Measurements from ENCODE around the gene REPIN1.

REPIN1 gene

DNA sequence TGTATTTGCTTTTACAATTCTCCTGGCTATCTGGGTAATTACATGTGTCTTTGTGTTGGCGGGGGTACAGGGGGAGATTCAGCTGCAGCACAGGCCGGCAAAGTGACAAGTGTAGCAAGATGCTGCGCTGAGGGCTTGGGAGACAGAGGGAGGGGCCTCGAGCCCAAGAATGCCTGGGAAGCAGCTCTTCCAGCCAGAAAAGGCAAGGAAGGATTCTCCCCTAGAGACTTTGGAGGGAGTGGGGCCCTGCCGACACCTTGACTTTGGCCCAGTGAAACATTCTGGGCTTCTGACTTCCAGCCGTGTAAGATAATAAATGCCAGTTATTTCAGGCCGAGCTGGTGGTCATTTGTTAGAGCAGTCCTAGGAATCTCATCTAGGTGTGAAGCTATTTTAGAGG lies 7.2 kb upstream of the REPIN1 start:
- no peak for DNase-seq (ENCODE audit: low spot score)
- no peak for TF ChIP-seq CTCF (IDR thresholded peaks at IDR 0.05; ENCODE audit: extremely low read depth, missing control alignments)

DNA sequence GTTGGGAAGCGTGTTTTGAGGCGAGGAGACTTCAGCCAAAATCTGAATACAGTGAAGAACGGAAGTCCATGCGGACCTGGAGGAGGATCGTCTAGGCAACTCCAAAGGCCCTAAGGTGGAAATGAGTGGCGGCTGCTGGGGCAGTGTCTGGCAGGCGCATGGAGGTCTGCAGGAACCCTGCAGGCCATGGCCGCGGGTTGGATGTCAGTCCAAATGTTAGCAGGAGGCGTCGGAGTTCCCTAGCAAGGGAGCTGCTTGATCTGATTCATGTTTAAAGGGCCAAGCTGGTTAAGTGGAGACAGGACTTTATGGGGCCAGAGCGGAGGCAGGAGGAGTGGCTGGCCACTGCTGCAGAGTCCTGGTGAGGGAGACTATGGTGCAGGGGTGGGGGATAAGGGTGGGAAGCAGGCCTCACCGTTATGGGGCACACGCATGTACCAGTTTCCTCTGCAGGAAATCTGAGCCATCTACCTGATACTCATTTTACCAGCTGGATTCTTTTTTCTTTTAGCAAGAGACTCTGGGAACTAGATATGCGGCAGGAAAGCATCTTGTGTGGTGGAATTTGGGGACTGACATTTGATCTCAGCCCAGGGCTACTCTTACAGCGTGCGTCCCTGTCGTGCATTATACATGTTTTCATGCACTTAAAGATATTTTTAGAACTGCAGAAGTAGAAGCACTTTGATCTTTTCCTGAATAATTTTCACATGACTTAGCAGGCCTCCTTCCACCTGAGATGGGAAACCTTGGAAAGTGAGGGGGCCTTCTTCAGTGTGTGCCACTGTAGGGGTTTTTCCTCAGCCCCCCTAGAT lies 6.6 kb upstream of the REPIN1 start:
- DNase-seq (ENCODE audit: low spot score), result no peak
- no peak for TF ChIP-seq CTCF (IDR thresholded peaks at IDR 0.05; ENCODE audit: extremely low read depth, missing control alignments)

GRCh38 chr7:150363370-150363769 lies 5.3 kb upstream of the REPIN1 start:
- TF ChIP-seq CTCF (IDR thresholded peaks at IDR 0.05; ENCODE audit: extremely low read depth, missing control alignments), result no peak
- no peak for DNase-seq (ENCODE audit: low spot score)

DNA sequence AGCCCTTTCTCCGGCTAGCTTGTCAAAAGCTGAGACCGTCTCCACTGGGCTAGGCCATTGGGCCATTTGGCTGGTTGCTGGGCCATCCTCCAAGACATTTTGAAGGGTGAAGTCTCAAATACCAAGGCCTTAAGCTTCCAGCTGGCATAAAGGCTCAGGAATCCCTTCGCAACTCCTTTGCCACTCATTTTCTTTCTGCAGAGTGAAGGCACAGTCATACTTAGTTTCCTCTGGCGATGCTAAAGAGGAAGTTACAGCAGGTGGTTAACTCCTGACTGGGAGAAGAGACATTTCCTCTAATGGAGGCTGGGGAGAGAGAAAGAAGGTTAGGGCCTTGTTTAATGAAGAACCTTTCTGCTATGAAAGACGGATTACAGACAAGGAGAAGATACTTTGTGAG lies 4.8 kb upstream of the REPIN1 start:
- no peak for TF ChIP-seq CTCF (IDR thresholded peaks at IDR 0.05; ENCODE audit: extremely low read depth, missing control alignments)

DNA sequence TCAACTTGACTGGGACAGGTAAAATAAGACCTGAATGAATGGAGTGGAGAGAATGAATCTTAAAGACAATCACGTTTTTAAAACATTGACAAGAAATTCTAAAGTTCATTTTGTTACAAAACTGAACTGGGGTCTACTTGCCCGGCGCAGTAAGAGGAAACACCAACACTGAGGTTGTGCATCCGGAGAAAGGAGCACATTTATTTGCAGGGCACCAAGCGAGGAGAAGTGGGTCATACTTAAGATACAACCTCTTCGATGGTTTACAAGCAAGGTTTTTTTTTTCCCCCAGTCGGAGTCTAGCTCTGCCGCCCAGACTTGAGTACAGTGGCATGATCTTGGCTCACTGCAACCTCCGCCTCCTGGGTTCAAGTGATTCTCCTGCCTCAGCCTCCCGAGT lies 3.4 kb upstream of the REPIN1 start:
- TF ChIP-seq CTCF (IDR thresholded peaks at IDR 0.05; ENCODE audit: extremely low read depth, missing control alignments), result no peak
- DNase-seq (ENCODE audit: low spot score), result no peak

More for the DNA sequence above, 4.8 kb upstream of the REPIN1 start:
- peak; percentile 62 for DNase-seq (ENCODE audit: low spot score)

DNA sequence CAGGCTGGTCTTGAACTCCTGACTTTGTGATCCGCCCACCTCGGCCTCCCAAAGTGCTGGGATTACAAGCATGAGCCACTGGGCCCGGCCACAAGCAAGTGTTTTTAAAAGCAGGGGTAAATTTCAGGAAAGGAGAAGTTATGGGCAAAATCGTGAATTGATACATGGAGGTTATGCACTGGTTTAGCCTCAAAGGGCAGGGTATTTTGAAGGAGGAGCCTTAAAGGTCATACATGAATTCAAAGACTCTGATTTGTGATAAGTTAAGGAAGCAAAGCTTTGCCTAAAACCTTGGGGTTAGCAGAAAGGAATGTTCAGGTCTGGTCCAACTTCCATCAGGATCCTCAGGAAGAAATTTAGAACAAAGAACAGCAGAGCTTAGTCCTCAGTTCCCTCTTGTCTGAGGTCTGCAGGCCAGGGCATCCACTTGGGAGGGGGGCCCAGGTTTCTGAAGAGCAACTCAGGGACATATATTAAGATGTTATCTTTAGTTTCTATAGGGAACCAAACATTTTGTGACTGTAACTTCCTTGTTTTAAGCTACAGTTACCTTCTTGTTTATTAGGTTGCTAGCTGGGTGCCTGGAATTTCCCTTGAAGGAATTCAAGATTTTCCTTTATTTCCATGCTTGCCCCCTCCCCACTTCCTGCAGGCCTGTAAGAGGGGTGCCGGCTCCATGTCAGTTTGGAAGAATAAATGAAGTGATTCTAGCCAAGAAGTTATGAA lies 2.8 kb upstream of the REPIN1 start:
- DNase-seq (ENCODE audit: low spot score), result no peak
- TF ChIP-seq CTCF (IDR thresholded peaks at IDR 0.05; ENCODE audit: extremely low read depth, missing control alignments), result no peak

GRCh38 chr7:150367677-150368095 lies 936 bp upstream of the REPIN1 start:
- DNase-seq (ENCODE audit: low spot score), result no peak
- TF ChIP-seq CTCF (IDR thresholded peaks at IDR 0.05; ENCODE audit: extremely low read depth, missing control alignments), result no peak
